Panc1 (cell line): ENCODE results near the gene DEFB129. TPM values are rescaled to one million over a fixed set of nuclear protein-coding genes. Genes with fewer than 3 reads are reported as not detected.

Experiments used
- total RNA-seq: library from RNA; stranded (reverse); gene quantifications from one replicate; pipeline ENCODE4 v1.2.1, GENCODE V29; 2021; ENCODE audit not compliant: unreplicated experiment

DEFB129 gene
- total RNA-seq, 1 experiment from 2014 or later: not detected

Other genes with a start within 250 kb of the DEFB129 start
- gene DEFB125, start 139.6 kb upstream of the DEFB129 start, total RNA-seq: not detected
- not detected for gene DEFB126, start 84.7 kb upstream of the DEFB129 start, total RNA-seq
- not detected for gene DEFB127, start 69.8 kb upstream of the DEFB129 start, total RNA-seq
- gene DEFB128, start 37.5 kb upstream of the DEFB129 start, total RNA-seq: not detected
- 0.10 TPM for gene DEFB132, start 30.5 kb downstream of the DEFB129 start, total RNA-seq
- 20.5 TPM for gene C20orf96, start 63.5 kb downstream of the DEFB129 start, total RNA-seq
- 18.9 TPM for gene ZCCHC3, start 70.3 kb downstream of the DEFB129 start, total RNA-seq
- gene SOX12, start 98.3 kb downstream of the DEFB129 start, total RNA-seq: 48.6 TPM
- gene NRSN2, start 119.9 kb downstream of the DEFB129 start, total RNA-seq: 44.9 TPM
- 35.6 TPM for gene TRIB3, start 153.5 kb downstream of the DEFB129 start, total RNA-seq
- 97.1 TPM for gene RBCK1, start 181.0 kb downstream of the DEFB129 start, total RNA-seq
- gene TBC1D20, start 235.3 kb downstream of the DEFB129 start, total RNA-seq: 42.1 TPM